ENCODE results near the gene CALN1. TPM values are rescaled to one million over a fixed set of nuclear protein-coding genes. Genes with fewer than 3 reads are reported as not detected.

The CALN1 gene
- total and polyA plus RNA-seq, 9 of the 15 experiments (the other 6 are each of a cell fraction or from before 2014, with no cell fraction given): 1.4 to 7.5 (median 3.3) TPM

DNA sequence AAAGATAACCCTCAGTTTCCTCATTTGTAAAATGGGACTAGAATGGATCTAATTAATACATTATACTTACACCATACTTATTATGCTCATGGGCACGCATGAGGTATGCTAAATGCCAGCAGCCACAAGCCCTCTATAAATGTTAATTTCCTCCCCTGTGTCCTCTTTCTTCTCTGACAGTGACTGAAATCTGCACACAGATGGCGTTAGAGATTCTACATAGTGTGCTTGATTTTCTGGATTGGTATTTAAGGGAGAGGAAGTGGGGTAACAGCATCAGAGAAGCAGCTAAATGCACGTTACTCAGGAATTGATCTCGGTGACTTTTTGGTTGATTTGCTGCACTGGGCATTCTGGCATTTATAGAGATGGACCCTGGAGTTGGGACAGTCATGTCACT is 568.5 kb downstream of the CALN1 start:
- ChIA-PET CTCF (ENCODE audit: low intra/inter-chr PET ratio) (no interaction called here), POLR2A (interaction anchor here (0.6 to 1.2 kb wide), 2 partner anchors 10 to 870 kb away, joined by 3 read pairs; no protein-coding TSS in a partner anchor)
- Histone ChIP-seq H3K27ac (ENCODE audit: extremely low read depth, low read depth, low read length) (no peak overlapping the region), H3K9me1 (ENCODE audit: control insufficient read depth, insufficient read depth, low read length) (no peaks in the 10 kb centered on the region), H3K4me3 (no peak overlapping the region), H3K79me2 (ENCODE audit: control insufficient read depth, insufficient read depth, low read length) (no peaks in the 10 kb centered on the region), H3K4me1 (replicated peaks in 1 of 2; ENCODE audit: control insufficient read depth in 2 of 2, insufficient read depth in 2 of 2, low read length in 2 of 2) (no peaks in the 10 kb centered on the region), H3K9ac (ENCODE audit: insufficient read depth in 1 of 2, low read depth in 2 of 2, low read length in 2 of 2) (no peak overlapping the region), H2AFZ (ENCODE audit: low read depth, low read length) (no peak overlapping the region), H3K36me3 (ENCODE audit: control insufficient read depth, insufficient read depth, low read length) (no peaks in the 10 kb centered on the region), H4K20me1 (replicated peaks; ENCODE audit: control insufficient read depth, insufficient read depth, low read length) (no peaks in the 10 kb centered on the region), H3K9me3 (replicated peaks; ENCODE audit: control insufficient read depth, insufficient read depth, low read depth, low read length) (no peaks in the 10 kb centered on the region), H3K4me2 (ENCODE audit: insufficient read depth, low read length) (no peak overlapping the region), H3K27me3 (ENCODE audit: control insufficient read depth in 2 of 2, insufficient read depth in 2 of 2, low read length in 2 of 2) (no peaks in the 10 kb centered on the region)
- DNase-seq (ENCODE audit: extremely low read depth in 1 of 4, low spot score in 3 of 4): no peak
- 5% methylated on average over 4 of the region's 4 CpGs for WGBS (ENCODE audit: insufficient coverage, low coverage, missing lambda C conversion rate)
- in situ Hi-C loops (cut with MboI) (no loop called here), intact Hi-C loops (cut with micrococcal nuclease) (no loop called here)
- FAIRE-seq: no peak
- TF ChIP-seq ZNF175 (CRISPR knock-in tag; IDR thresholded peaks at IDR 0.05; ENCODE audit: low read depth) (no peak), RAD21 (CRISPR knock-in tag; conservative IDR thresholded peaks at IDR 0.05 in 1 of 2, IDR thresholded peaks at IDR 0.05 in 1 of 2) (peak in 1 of 2 experiments; percentile 17; a peak in 1 of 4 replicates), SMARCB1 (IDR thresholded peaks at IDR 0.05; ENCODE audit: insufficient read length, low read depth) (no peak), SPI1 (IDR thresholded peaks at IDR 0.05; ENCODE audit: borderline replicate concordance, low read depth, low read length) (0 out of 2 replicates have a peak, but pooled peaks have one; percentile 7)
- TF ChIP-seq, protein P1, sequence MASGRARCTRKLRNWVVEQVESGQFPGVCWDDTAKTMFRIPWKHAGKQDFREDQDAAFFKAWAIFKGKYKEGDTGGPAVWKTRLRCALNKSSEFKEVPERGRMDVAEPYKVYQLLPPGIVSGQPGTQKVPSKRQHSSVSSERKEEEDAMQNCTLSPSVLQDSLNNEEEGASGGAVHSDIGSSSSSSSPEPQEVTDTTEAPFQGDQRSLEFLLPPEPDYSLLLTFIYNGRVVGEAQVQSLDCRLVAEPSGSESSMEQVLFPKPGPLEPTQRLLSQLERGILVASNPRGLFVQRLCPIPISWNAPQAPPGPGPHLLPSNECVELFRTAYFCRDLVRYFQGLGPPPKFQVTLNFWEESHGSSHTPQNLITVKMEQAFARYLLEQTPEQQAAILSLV (tag; IDR thresholded peaks at IDR 0.05): no peak
- no TSS peak for BruUV-seq (replicated peaks)
- no peak for ATAC-seq
